SH-SY5Y (cell line): ENCODE measurements around the gene EIF3M.

Source experiments
- GATA2 ChIP-seq: IDR thresholded peaks from 2 replicates; pipeline ENCODE4 v1.6.1; 2011; ENCODE audit warnings: mild to moderate bottlenecking, low read depth, low read length
- GATA3 ChIP-seq: IDR thresholded peaks from 2 replicates; pipeline ENCODE4 v1.6.1; 2011; ENCODE audit warnings: low read depth, mild to moderate bottlenecking, low read length, moderate library complexity

DNA sequence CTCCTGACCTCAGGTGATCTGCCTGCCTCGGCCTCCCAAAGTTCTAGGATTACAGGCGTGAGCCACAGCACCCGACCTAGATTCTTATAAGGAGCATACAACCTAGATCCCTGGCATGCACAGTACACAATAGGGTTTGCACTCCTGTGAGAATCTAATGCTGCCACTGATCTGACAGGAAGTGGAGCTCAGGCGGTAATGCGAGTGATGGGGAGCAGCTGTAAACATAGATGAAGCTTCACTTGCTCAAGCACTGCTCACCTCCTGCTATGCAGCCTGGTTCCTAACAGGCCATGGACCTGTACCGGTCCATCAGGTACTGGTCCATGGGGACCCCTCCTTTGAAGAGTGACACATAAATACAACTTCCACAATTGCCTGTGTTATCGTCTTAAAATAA lies 44.8 kb upstream of the EIF3M start:
- TF ChIP-seq GATA2 (no peak), GATA3 (no peak)
